ENCODE data around the gene SFTPA2.
"Not testable (repeated sequence)": the region's sequence is repeated elsewhere in the genome, so short reads cannot be mapped to it uniquely, and the experiment has no call there.

The SFTPA2 gene

GRCh38 chr10:79581044-79581443, 20.8 kb upstream of the SFTPA2 start:
- no peaks in the 10 kb centered on the region for H3K9me3 ChIP-seq (ENCODE audit: severe bottlenecking)
- H3K4me3 ChIP-seq (ENCODE audit: severe bottlenecking), result no peak overlapping the region
- no peaks in the 10 kb centered on the region for H3K4me1 ChIP-seq (ENCODE audit: insufficient read depth, poor library complexity, severe bottlenecking)
- ATAC-seq (ENCODE audit: low read depth) (no peak), DNase-seq (ENCODE audit: low spot score) (no peak)
- peaks cover 16% of the 10 kb centered on the region for H3K27me3 ChIP-seq (ENCODE audit: insufficient read depth, poor library complexity, severe bottlenecking)
- H3K36me3 ChIP-seq (ENCODE audit: low read depth), result no peaks in the 10 kb centered on the region
- no peak overlapping the region for H3K27ac ChIP-seq (ENCODE audit: poor library complexity, severe bottlenecking)
- no peak for TF ChIP-seq CTCF (IDR thresholded peaks at IDR 0.05; ENCODE audit: poor library complexity, severe bottlenecking)

- DNase-seq (ENCODE audit: low spot score), result no peak
These were observed 19.2 kb upstream of the SFTPA2 start for GRCh38 chr10:79579361-79579760.

GRCh38 chr10:79570624-79571023, 10.4 kb upstream of the SFTPA2 start:
- peaks cover 20% of the 10 kb centered on the region for H3K27me3 ChIP-seq (ENCODE audit: insufficient read depth, poor library complexity, severe bottlenecking)
- not testable (repeated sequence) for DNase-seq (ENCODE audit: low spot score); ATAC-seq (ENCODE audit: low read depth); H3K4me3 ChIP-seq (ENCODE audit: severe bottlenecking); H3K9me3 ChIP-seq (ENCODE audit: severe bottlenecking); H3K27ac ChIP-seq (ENCODE audit: poor library complexity, severe bottlenecking); H3K36me3 ChIP-seq (ENCODE audit: low read depth); H3K4me1 ChIP-seq (ENCODE audit: insufficient read depth, poor library complexity, severe bottlenecking)

More at GRCh38 chr10:79579361-79579760, 19.2 kb upstream of the SFTPA2 start:
- H3K27me3 ChIP-seq (ENCODE audit: insufficient read depth, poor library complexity, severe bottlenecking), result peaks cover 16% of the 10 kb centered on the region
- TF ChIP-seq CTCF (IDR thresholded peaks at IDR 0.05; ENCODE audit: poor library complexity, severe bottlenecking), result no peak
- H3K9me3 ChIP-seq (ENCODE audit: severe bottlenecking), result no peaks in the 10 kb centered on the region
- H3K36me3 ChIP-seq (ENCODE audit: low read depth), result no peaks in the 10 kb centered on the region
- H3K4me1 ChIP-seq (ENCODE audit: insufficient read depth, poor library complexity, severe bottlenecking), result no peaks in the 10 kb centered on the region
- ATAC-seq (ENCODE audit: low read depth), result no peak
- no peak overlapping the region for H3K27ac ChIP-seq (ENCODE audit: poor library complexity, severe bottlenecking)
- H3K4me3 ChIP-seq (ENCODE audit: severe bottlenecking), result no peak overlapping the region

- H3K27me3 ChIP-seq (ENCODE audit: insufficient read depth, poor library complexity, severe bottlenecking), result peaks cover 14% of the 10 kb centered on the region
- ATAC-seq (ENCODE audit: low read depth) (no peak), DNase-seq (ENCODE audit: low spot score) (no peak)
- no peaks in the 10 kb centered on the region for H3K9me3 ChIP-seq (ENCODE audit: severe bottlenecking)
- H3K4me3 ChIP-seq (ENCODE audit: severe bottlenecking), result no peak overlapping the region
- H3K36me3 ChIP-seq (ENCODE audit: low read depth), result no peaks in the 10 kb centered on the region
- no peak for TF ChIP-seq CTCF (IDR thresholded peaks at IDR 0.05; ENCODE audit: poor library complexity, severe bottlenecking)
- H3K27ac ChIP-seq (ENCODE audit: poor library complexity, severe bottlenecking), result no peak overlapping the region
- H3K4me1 ChIP-seq (ENCODE audit: insufficient read depth, poor library complexity, severe bottlenecking), result no peaks in the 10 kb centered on the region
These were observed 3.2 kb upstream of the SFTPA2 start for GRCh38 chr10:79563426-79563825.

GRCh38 chr10:79562135-79562756, 2.0 kb upstream of the SFTPA2 start:
- no peaks in the 10 kb centered on the region for H3K9me3 ChIP-seq (ENCODE audit: severe bottlenecking)
- DNase-seq (ENCODE audit: low spot score) (no peak), ATAC-seq (ENCODE audit: low read depth) (peak; percentile 81)
- H3K27ac ChIP-seq (ENCODE audit: poor library complexity, severe bottlenecking), result no peak overlapping the region
- H3K27me3 ChIP-seq (ENCODE audit: insufficient read depth, poor library complexity, severe bottlenecking), result peaks cover 5% of the 10 kb centered on the region
- H3K36me3 ChIP-seq (ENCODE audit: low read depth), result no peaks in the 10 kb centered on the region
- no peaks in the 10 kb centered on the region for H3K4me1 ChIP-seq (ENCODE audit: insufficient read depth, poor library complexity, severe bottlenecking)
- H3K4me3 ChIP-seq (ENCODE audit: severe bottlenecking), result no peak overlapping the region
- TF ChIP-seq CTCF (IDR thresholded peaks at IDR 0.05; ENCODE audit: poor library complexity, severe bottlenecking), result peak; percentile 84
